Stimulated activated CD4-positive, alpha-beta T cell treated with anti-CD3 and anti-CD28 coated beads, TNF-alpha, amount 100 ng/mL, for 48 hours (primary cell): ENCODE measurements around the gene ARMC9.
"Not testable (repeated sequence)": the region's sequence is repeated elsewhere in the genome, so short reads cannot be mapped to it uniquely, and the experiment has no call there.

Experiments used
- DNase-seq, 3 donors: peaks; one replicate each; pipeline ENCODE4 v3.0.0-alpha.2; 2020; ENCODE audit warnings: low read depth in 3 of 3

ARMC9 gene, protein sequence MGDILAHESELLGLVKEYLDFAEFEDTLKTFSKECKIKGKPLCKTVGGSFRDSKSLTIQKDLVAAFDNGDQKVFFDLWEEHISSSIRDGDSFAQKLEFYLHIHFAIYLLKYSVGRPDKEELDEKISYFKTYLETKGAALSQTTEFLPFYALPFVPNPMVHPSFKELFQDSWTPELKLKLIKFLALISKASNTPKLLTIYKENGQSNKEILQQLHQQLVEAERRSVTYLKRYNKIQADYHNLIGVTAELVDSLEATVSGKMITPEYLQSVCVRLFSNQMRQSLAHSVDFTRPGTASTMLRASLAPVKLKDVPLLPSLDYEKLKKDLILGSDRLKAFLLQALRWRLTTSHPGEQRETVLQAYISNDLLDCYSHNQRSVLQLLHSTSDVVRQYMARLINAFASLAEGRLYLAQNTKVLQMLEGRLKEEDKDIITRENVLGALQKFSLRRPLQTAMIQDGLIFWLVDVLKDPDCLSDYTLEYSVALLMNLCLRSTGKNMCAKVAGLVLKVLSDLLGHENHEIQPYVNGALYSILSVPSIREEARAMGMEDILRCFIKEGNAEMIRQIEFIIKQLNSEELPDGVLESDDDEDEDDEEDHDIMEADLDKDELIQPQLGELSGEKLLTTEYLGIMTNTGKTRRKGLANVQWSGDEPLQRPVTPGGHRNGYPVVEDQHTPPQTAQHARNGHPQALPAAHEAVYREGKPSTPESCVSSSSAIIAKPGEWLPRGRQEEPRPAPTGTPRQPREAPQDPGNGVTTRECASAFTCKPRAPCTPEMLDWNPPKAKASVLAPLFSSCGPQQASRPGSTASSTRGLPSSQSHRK

DNA sequence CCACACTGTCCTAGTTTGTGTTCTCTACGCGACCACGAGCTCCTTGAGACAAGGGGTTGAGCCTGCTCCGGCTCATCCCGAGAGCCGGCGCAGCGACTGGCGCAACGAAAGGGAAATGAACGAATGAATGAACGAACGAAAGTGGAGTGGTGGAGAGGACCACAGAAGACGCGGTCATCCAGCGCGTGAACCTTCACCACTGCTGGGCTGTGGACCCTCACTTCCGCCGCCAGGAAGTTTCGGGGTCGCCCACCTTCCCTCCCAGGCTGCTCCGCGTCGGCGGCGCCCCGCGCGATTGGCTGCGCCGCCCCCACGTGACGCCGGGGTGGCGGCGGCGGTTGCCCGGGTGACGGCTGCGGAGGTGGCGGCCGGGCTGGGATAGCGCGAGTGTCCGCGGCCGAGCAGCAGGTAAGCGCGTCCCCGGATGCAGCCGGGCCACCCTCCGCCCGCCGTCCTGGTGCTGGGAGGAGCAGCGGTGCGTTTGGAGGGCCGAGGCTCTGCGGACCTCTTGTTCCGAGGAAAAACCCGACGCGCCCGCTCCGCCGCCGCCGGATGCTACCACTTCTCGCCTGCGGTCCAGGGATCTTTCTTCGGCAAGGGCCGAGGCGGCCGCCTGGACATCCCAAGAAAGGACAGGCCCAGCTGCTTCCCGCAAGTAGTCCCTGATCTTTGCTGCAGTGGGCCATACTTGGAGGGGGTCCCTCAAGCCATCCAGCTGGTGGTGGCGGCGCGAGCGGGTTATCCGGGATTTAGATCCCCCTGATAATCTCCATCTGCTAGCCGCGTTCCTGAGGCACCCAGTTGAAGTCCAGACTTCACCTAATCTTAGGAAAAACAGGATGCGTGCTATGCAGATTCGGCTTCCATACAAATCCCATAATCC is at the start of gene ARMC9:
TSS of gene ARMC9 (plus strand) at position 341 of the 883 bp plus-strand sequence. CDS start 7,608 bp downstream, outside the sequence.
- peak; percentile 41 to 71 (median 58) for DNase-seq

DNA sequence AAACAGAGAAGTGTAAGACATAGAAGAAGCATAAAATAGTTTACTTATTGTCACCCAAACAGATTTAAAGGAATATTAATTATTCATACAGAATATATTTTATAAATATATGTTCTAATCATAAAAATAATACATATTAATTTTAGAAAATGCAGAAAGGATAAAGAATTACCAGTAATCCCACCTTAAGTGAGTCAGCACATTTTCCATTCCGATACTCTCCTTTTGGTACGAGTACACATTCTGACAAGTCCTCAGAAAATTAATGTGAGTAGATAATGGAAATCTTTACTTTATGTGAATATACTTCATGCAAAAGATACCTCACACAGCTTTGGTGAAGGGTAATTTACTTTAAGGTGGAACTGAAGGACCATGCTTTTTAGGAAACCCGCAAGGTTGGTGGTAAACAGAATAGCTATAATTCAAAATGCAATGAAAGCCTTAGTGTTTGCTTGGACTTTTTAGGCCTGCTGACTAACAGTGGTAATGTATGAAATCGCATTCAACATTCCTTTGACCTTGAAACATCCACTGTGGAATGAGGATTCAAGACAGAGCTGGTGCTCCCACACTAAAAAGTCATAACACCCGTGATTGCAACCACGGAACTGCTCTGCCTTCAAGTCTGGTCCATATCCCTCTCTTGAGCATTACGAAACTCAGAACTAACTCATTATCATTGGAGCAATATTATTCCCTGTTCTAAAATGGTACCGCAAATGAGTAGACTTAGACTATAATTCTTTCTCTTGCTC is 45.5 kb upstream of the ARMC9 start:
- DNase-seq: no peak

DNA sequence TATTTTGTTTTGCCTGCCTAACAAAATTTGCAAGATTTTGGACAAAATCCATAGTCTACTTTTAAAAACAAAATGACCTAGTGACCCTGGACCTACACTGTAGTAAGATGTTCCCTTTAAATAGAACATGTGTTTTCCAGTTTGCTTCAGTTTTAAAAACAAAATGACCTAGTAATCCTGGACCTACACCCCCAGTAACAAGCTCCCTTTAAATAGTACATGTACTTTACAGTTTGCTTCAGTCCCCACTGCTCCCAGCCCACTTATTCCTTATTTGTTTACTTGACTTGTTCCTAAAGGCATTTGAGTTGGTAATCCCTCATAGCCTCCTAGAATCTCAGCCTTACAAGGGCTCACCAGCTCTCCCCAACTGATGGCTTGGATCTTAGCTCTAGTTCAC is 39.1 kb upstream of the ARMC9 start:
- DNase-seq: no peak

DNA sequence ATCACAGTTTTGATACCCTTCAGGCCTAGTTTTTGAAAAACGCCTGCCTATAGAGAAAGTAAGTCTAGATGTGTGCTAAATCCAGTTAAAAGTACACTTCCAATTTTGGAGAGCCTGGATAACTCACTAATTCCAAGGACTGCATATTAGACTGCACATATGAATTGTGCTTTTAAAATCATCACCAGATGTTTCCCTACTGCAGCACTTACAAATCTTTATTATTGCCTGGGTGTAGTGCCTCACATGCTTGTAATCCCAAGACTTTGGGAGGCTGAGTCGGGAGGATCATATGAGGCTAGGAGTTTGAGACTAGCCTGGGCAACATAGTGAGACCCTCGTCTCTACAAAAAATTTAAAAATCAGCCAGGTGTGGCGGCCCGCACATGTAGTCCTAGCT is 37.7 kb upstream of the ARMC9 start:
- no peak for DNase-seq

DNA sequence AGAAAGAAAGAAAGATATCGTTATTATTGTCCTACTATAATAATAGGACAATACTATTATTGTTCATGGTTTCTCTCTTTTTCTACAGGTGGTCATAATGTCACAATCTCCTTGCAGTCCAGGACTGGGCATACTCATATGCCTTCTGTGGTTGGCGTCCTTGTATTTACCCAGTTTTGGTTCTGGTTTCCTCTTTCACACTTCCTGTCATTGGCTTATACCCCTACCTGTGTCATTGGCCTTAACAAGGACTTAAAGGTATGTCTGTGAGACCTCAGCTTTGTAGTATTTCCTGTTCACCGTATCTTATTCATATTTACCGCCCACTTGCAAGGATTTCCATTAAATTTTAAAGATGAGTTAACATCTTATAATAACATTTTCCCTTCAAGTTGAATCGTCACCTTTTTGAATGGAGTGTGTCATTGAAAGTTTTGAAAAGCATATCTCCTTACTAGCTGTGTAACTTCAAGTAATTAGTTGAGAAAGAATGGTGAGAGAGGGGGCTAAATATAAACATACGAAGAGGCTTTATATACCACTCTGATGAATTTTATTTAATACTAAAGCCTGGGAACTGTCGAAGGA is 37.1 kb upstream of the ARMC9 start:
- no peak for DNase-seq

DNA sequence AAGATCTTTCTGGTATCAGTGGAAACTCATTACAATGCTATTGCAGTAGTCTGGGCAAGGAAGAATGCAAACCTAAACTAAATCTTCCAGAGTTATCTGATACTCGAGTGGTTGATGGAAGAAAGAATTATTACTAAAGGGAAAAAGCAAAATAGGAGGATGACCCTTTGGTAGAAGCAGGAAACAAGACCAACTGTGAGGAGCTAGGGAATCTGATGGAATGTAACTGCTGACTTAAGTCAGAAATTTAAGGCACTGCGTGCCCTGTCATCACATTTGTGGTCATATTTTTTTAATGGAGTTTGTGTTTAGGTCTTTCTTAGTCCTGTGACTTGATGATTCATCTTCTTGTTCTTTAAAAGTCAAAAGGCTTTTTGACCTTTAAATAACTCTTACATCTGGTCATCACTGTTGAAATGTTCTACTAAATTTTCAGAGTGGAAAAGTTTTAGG is 36.5 kb upstream of the ARMC9 start:
- DNase-seq: no peak

DNA sequence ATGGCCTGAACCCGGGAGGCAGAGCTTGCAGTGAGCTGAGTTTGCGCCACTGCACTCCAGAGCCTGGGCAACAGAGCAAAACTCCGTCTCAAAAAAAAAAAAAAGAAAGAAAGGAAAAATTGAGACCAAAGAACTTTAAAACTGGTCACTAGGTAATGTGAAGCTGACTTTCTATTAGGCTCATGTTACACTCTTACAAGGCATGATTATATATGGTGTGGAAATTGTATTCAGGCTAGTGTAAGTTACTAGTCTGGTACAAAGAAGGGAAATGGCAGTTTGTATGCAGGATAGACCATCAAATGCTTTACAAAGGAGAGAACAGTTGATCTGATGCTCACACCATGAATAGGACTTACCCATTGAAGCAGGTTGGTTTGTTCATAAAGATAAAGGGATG is 35.4 kb upstream of the ARMC9 start:
- DNase-seq: no peak

DNA sequence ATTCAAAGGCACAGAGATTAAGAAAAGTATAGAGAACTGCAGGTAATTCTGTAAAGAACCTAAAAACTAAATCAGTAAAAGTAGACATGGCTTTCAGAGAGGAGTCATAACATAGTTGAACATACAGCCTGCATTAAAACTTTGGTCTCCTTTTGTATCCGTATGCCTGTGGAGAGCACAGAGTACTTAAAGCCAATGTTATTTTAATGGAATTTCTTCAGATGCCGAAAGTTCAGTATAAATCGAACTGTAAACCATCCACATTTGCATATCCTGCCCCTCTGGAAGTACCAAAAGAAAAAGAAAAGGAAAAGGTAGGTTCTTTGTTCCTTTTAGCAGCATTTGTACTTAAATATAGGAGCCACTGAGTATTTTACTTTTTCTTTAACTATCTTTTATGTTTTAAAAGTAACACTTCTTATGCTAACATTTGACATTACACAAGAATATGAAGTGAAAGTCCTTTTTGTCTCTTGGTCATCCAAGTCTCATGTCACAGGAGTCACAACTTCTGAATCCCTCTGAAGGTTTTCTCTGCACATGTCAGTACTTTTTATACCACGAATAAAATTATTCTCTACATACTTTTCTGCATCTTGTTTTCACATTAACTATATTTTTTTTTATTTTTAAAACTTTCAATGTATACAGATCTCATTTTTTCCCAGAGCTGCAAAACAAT is 34.9 kb upstream of the ARMC9 start:
- no peak for DNase-seq

DNA sequence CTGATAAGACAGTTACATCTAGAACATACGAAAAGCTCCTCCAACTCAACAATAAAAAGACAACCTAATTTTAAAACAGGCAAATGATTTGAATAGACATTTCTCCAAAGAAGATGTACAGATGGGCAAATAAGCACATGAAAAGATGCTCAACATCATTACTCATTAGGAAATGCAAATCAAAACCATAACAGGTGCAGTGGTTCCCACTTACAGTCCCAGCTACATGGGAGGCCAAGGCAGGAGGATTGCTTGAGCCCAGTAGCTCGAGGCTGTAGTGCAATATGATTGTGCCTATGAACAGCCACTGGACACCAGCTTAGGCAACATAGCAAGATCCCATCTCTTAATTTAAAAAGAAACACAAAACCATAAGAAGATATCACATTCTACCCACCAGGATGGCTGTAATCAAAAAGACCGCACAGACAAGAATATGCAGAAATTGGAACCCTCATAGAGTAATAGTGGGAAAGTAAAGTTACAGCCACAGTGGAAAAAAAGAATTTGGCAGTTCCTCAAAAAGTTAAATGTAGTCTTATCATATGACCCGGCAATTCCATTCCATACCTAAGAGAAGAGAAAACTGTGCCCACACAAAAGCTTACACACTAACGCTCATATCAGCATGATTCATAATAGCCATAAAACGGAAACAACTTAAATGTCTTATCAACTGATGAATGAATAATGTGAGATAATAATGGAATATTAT is 30.5 kb upstream of the ARMC9 start:
- no peak for DNase-seq

DNA sequence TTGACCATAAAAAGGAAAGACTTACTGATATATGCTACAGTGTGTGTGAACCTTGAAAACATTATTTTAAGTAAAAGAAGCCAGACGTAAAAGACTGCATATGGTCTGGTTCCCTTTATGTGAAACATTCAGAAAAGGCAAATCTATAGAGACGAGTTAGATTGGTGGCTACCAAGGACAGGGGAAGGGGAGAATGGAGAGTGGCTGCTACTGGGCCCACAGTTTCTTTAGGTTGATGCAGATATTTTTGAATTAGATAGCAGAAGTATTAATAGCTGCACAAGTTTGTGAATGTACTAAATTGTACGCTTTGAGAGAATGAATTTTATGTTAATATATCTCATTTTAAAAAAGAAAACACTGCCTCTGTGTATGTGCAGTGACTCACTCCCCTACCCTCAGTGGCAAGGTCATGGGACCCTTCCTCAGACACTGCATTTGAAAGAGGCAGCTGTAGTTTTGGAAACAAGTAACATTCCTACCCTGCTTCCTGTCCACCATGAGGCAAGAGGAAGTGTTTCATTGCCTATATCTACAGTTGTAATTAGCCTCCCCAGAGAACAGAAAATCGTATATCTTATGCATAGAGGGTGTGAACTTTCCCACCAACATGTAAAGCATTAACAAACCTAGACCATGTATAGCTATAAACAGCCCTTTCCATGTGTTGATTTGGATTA is 29.8 kb upstream of the ARMC9 start:
- DNase-seq: no peak

DNA sequence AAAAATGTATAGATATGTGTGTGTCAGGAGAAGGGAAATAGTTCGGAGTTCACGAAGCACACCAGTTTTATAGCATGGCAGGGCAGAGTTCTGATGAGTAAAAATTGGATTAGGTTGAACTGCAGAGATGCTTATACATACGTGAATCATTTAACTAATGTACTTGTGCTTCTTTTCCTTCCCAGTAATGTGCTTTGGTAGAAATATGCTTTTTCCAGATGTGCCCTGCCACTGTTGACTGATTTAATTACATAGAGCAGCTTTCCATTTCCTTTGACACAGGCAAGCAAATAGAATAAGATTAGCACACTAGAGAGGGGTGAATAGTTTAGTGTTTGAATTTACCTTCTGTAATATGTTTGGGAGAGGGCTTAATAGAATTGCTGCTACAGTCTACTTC is 28.9 kb upstream of the ARMC9 start:
- DNase-seq: no peak

DNA sequence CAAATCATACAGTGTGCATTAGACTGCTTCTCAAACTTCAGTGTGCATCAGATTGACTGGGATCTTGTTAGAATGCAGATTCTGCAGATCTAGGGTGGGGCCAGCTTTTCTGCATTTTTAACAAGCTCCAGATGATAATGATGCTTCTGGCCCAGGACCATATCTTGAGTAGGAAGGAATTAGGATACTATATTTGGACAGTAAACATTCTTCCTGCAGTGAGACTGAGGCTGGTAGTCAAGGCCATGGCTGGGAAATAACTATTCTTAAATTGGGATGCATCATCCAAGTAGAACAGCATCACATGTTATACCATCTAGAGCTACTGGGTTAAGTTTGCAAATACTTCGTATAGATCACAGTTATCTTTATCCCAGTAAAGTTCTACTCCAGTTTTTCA is 28.4 kb upstream of the ARMC9 start:
- no peak for DNase-seq

DNA sequence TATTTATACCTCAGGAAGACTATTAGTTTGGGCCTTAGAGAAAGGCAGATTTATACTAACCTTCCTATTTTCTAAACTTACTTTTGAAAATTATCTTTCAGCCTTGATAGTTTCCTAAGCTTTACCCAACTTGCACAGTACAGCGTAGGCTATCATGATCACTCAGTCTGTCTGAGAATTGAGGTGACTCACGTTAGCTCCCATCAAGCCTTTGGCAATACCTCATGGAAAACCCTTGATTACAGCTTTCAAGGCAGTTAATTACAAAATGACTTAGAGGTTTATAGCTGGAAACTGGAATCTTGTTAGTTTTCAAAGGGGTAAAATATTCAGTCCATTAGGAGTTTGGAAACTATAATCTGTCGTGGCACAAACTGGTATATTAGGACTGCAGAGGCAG is 26.4 kb upstream of the ARMC9 start:
- no peak for DNase-seq

DNA sequence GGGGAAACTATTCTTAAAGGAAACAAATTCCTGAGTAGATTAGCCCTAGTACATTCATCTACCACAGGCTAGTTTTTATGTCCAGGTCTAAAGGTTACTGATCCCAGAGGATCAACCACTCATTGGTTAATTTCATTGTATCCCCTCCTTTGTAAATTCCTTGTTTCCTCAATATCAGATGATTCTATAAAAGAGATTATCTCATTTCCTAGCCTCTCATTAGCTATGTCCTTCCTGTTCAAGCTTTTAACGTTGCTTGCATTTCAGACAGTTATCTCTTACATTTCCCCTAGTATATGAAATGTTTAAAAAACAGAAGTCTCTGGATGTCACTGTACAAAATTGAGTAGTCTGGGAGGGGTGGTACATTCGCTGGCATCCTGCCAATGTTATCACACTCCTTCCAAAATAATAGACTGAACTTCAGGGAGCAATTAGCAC is 24.2 kb upstream of the ARMC9 start:
- no peak for DNase-seq

DNA sequence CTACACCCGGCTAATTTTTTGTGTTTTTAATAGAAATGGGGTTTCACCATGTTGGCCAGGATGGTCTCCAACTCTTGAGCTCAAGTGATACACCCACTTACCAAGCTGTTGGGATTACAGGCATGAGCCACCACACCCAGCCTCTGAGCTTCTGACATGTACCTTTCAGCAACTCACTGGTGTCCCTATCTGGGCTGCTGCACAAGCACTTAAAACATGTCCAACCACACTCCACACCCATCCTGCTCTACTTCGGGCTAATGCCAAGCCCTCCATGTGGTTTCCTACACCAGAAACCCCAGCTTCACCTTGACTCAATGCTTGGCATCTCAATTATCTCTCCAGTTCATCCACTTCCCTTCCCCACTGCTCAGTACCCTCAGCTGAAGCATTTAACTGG is 22.4 kb upstream of the ARMC9 start:
- no peak for DNase-seq

DNA sequence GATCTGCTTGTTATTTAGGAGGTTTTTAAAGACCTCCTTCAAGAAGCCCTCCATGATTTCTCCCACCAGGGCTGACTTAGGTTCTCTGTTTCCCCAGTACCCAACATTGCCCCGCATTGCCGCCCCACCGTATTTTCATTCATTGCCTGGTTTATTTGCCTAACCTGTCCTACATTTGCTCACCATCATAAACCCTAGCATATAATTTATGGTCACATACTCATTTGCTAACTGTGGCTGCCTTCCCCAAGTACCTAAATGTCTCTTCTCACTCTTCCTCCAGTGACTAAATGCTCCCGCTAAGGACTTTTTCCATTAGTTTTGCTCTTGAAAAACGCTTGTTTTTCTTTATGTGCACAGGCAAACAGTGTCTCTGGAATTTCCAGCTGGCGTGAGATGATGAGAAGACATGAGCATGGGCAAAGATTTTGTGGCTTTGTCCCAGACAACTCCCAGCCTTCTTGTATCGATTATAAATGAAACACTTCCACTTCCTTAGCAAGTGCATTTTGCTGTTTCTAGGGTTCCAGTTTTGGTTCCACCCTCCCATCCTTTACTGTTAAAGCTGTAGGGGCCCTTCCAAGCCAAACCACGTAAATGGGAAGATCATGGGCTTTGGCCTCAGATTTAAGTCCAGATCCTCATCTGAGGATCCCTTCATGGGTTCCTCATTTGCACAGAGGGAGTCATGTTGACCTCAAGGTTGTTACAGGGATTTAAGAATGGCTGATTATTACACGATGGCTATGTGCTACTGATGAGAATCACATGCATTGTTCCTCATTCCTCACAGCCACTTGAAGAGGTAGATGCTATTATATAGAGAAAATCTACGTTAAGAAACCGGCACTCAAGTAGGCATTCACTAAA is 21.0 kb upstream of the ARMC9 start:
- no peak for DNase-seq

DNA sequence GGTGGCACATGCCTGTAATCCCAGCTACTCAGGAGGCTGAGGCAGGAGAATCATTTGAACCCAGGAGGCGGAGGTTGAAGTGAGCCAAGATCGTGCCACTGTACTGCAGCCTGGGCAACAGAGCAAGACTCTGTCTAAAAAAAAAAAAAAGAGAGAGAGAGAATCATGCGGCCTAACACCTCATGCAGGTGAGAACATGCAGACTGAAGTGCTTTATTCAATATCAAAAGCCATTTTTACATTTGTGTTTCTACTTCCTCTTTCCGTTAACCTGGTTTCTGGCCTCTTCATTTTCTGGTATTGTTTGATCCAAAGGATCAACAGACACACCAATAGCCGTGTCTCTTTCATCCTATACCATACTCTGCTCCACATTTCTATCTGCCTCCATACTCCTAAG is 19.6 kb upstream of the ARMC9 start:
- not testable (repeated sequence) for DNase-seq
